Caco-2 (cell line): Measurements from ENCODE around the gene ARHGAP5. TPM values are rescaled to one million over a fixed set of nuclear protein-coding genes. Genes with fewer than 3 reads are reported as not detected.
A peak's percentile ranks its signal among the peaks of the same experiment; 100 is the strongest.

ENCODE experiments used
- BruUV-seq: library from RNA; stranded (reverse); fragments of 400-500 nt; replicated peaks from 2 replicates; lab custom pipeline; 2021; lab: Mats Ljungman, UMichigan
- CTCF ChIA-PET: fragments of 300-600 bp; sonication (Branson Sonifier 250); formaldehyde crosslinking; loops from one replicate; lab custom pipeline; 2022; ENCODE audit warnings: antibody characterized with exemption; lab: Charles Lee
- POLR2A ChIA-PET: fragments of 300-600 bp; sonication (Branson Sonifier 250); formaldehyde crosslinking; loops from one replicate; lab custom pipeline; 2022; ENCODE audit warnings: antibody characterized with exemption; lab: Charles Lee
- DNase-seq, 2 experiments: peaks; one replicate each; pipeline versions ENCODE4 v3.0.0 to v3.0.0-alpha.2; 2020 to 2022
- H3K27me3 ChIP-seq: replicated peaks from 2 replicates; pipeline ENCODE4 v1.6.0; 2011; ENCODE audit warnings: low read length; ENCODE audit not compliant: control insufficient read depth, insufficient read depth
- H3K36me3 ChIP-seq: 2 replicates; pipeline ENCODE4 v1.5.1; 2011; ENCODE audit warnings: low read length; ENCODE audit not compliant: control insufficient read depth, insufficient read depth
- H3K4me1 ChIP-seq: fragments of 250-450 bp; sonication (Bioruptor Pico); 2 replicates; pipeline ENCODE4 v1.5.1; 2020; ENCODE audit warnings: mild to moderate bottlenecking
- H3K4me3 ChIP-seq: 2 replicates; pipeline ENCODE4 v1.5.1; 2011; ENCODE audit warnings: low read depth, mild to moderate bottlenecking, control low read depth, low read length
- H3K9me3 ChIP-seq: fragments of 250-450 bp; sonication (Bioruptor Pico); 2 replicates; pipeline ENCODE4 v1.5.1; 2020; ENCODE audit warnings: mild to moderate bottlenecking, moderate library complexity
- H3K27ac Mint-ChIP-seq: one replicate; pipeline ENCODE4 v1.8.0; 2022; ENCODE audit warnings: mixed read lengths; ENCODE audit not compliant: unreplicated experiment
- H3K27me3 Mint-ChIP-seq: one replicate; pipeline ENCODE4 v1.8.0; 2022; ENCODE audit warnings: mixed read lengths; ENCODE audit not compliant: insufficient read depth, unreplicated experiment
- H3K36me3 Mint-ChIP-seq: one replicate; pipeline ENCODE4 v1.8.0; 2022; ENCODE audit warnings: mild to moderate bottlenecking, mixed read lengths; ENCODE audit not compliant: insufficient read depth, unreplicated experiment
- H3K4me1 Mint-ChIP-seq: one replicate; pipeline ENCODE4 v1.8.0; 2022; ENCODE audit warnings: low read depth, mixed read lengths; ENCODE audit not compliant: unreplicated experiment
- H3K4me3 Mint-ChIP-seq: one replicate; pipeline ENCODE4 v1.8.0; 2022; ENCODE audit warnings: mild to moderate bottlenecking, moderate library complexity, mixed read lengths; ENCODE audit not compliant: unreplicated experiment
- H3K9me3 Mint-ChIP-seq: one replicate; pipeline ENCODE4 v1.8.0; 2022; ENCODE audit warnings: mixed read lengths; ENCODE audit not compliant: unreplicated experiment
- intact Hi-C: fragments of 100-400 bp; cut with micrococcal nuclease; formaldehyde crosslinking; loops from one replicate; pipeline ENCODE4 v1.10.0; 2022; ENCODE audit not compliant: unreplicated experiment
- total RNA-seq: library from RNA; stranded (reverse); gene quantifications from 2 replicates; pipeline ENCODE4 v1.2.3, GENCODE V29; 2022
- TF ChIP-seq, protein P1 (sequence below), 2 experiments: fragments of 200-600 bp in 1 of 2; IDR thresholded peaks; 1 replicate in 1 of 2; 2 replicates in 1 of 2; pipeline versions ENCODE4 v1.5.1 to v1.8.0; 2011 to 2022; ENCODE audit warnings: antibody characterized with exemption in 1 of 2, control low read depth in 1 of 2, inconsistent platforms in 1 of 2, low read depth in 1 of 2, low read length in 1 of 2, mild to moderate bottlenecking in 1 of 2, moderate library complexity in 1 of 2; ENCODE audit not compliant: insufficient read depth in 1 of 2, severe bottlenecking in 1 of 2, unreplicated experiment in 1 of 2

The ARHGAP5 gene
- total RNA-seq, 1 experiment from 2014 or later, result 165 TPM

DNA sequence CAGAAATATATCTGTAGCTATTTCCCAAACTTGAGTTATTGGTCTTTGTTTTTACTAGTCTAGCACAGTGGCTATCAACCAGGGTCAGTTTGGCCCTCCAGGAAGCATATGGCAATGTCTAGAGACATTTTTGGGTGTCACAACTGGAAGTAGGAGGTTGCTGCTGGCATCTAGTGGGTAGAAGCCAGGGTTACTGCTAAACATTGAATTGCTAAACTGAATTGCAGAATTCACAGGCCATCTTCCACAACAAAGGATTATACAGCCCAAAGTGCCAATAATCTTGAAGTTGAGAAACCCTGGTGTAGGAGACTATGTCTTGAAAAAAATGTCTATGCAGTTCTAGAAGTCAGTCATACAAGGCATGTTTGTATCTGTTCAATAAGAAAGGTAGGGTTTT lies 27.7 kb downstream of the ARHGAP5 start:
- H3K4me3 Mint-ChIP-seq, result no peak overlapping the region
- peaks cover 18% of the 10 kb centered on the region for H3K36me3 Mint-ChIP-seq
- 0 out of 2 replicates have a peak, but pooled peaks cover 4% of the 10 kb centered on the region for H3K4me1 ChIP-seq
- no TSS peak for BruUV-seq
- H3K4me1 Mint-ChIP-seq, result peaks cover 1% of the 10 kb centered on the region
- no peak overlapping the region for H3K27ac Mint-ChIP-seq
- CTCF ChIA-PET, result no interaction called here
- H3K4me3 ChIP-seq, result no peak overlapping the region
- H3K36me3 ChIP-seq, result no peaks in the 10 kb centered on the region
- no peaks in the 10 kb centered on the region for H3K9me3 ChIP-seq
- POLR2A ChIA-PET, result no interaction called here
- TF ChIP-seq, protein P1, sequence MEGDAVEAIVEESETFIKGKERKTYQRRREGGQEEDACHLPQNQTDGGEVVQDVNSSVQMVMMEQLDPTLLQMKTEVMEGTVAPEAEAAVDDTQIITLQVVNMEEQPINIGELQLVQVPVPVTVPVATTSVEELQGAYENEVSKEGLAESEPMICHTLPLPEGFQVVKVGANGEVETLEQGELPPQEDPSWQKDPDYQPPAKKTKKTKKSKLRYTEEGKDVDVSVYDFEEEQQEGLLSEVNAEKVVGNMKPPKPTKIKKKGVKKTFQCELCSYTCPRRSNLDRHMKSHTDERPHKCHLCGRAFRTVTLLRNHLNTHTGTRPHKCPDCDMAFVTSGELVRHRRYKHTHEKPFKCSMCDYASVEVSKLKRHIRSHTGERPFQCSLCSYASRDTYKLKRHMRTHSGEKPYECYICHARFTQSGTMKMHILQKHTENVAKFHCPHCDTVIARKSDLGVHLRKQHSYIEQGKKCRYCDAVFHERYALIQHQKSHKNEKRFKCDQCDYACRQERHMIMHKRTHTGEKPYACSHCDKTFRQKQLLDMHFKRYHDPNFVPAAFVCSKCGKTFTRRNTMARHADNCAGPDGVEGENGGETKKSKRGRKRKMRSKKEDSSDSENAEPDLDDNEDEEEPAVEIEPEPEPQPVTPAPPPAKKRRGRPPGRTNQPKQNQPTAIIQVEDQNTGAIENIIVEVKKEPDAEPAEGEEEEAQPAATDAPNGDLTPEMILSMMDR (IDR thresholded peaks at IDR 0.05; ENCODE audit: insufficient read depth in 1 of 2, low read depth in 1 of 2, low read length in 1 of 2, severe bottlenecking in 1 of 2, unreplicated experiment in 1 of 2), result no peak
- H3K27me3 Mint-ChIP-seq, result no peaks in the 10 kb centered on the region
- no peaks in the 10 kb centered on the region for H3K27me3 ChIP-seq
- intact Hi-C loops, result no loop called here
- no peaks in the 10 kb centered on the region for H3K9me3 Mint-ChIP-seq
- no peak for DNase-seq

- Mint-ChIP-seq H3K4me3 (no peak overlapping the region), H3K27ac (peak overlapping the region; percentile 71), H3K4me1 (peaks cover 19% of the 10 kb centered on the region), H3K36me3 (peaks cover 38% of the 10 kb centered on the region), H3K27me3 (no peaks in the 10 kb centered on the region), H3K9me3 (no peaks in the 10 kb centered on the region)
- no TSS peak for BruUV-seq
- Histone ChIP-seq H3K4me1 (peaks cover 10% of the 10 kb centered on the region), H3K27me3 (no peaks in the 10 kb centered on the region), H3K36me3 (no peaks in the 10 kb centered on the region), H3K9me3 (no peaks in the 10 kb centered on the region), H3K4me3 (no peak overlapping the region)
- intact Hi-C loops, result no loop called here
- DNase-seq, result no peak
- POLR2A ChIA-PET, result interaction anchor here (0.6 kb wide), 1 partner anchor 19 kb away, joined by 6 read pairs; no protein-coding TSS in a partner anchor
- TF ChIP-seq, protein P1 (IDR thresholded peaks at IDR 0.05; ENCODE audit: insufficient read depth in 1 of 2, low read depth in 1 of 2, low read length in 1 of 2, severe bottlenecking in 1 of 2, unreplicated experiment in 1 of 2), result no peak
- CTCF ChIA-PET, result no interaction called here
These were observed 32.8 kb downstream of the ARHGAP5 start for GRCh38 chr14:32109676-32110547.

GRCh38 chr14:32110548-32110896 lies 33.4 kb downstream of the ARHGAP5 start:
- Mint-ChIP-seq H3K4me3 (no peak overlapping the region), H3K9me3 (no peaks in the 10 kb centered on the region), H3K36me3 (peaks cover 43% of the 10 kb centered on the region), H3K27ac (peak overlapping the region; percentile 71), H3K4me1 (peaks cover 19% of the 10 kb centered on the region), H3K27me3 (no peaks in the 10 kb centered on the region)
- Histone ChIP-seq H3K36me3 (no peaks in the 10 kb centered on the region), H3K27me3 (no peaks in the 10 kb centered on the region), H3K9me3 (no peaks in the 10 kb centered on the region), H3K4me3 (no peak overlapping the region), H3K4me1 (peaks cover 10% of the 10 kb centered on the region)
- CTCF ChIA-PET, result no interaction called here
- TF ChIP-seq, protein P1 (IDR thresholded peaks at IDR 0.05; ENCODE audit: insufficient read depth in 1 of 2, low read depth in 1 of 2, low read length in 1 of 2, severe bottlenecking in 1 of 2, unreplicated experiment in 1 of 2), result no peak
- POLR2A ChIA-PET, result no interaction called here
- no TSS peak for BruUV-seq
- DNase-seq, result no peak
- intact Hi-C loops, result no loop called here
